GM19467 (cell line): Measurements from ENCODE around the gene KCTD12.

Source experiments
- ATAC-seq: cut with Tn5 transposase; IDR thresholded peaks from one replicate; pipeline ENCODE4 v1.9.1; 2021; ENCODE audit warnings: mild to moderate bottlenecking, moderate library complexity; ENCODE audit not compliant: unreplicated experiment

The KCTD12 gene

GRCh38 chr13:76888421-76888820 lies 2.2 kb upstream of the KCTD12 start:
- no peak for ATAC-seq

GRCh38 chr13:76887076-76887563 lies 915 bp upstream of the KCTD12 start:
- no peak for ATAC-seq

- no peak for ATAC-seq
These were observed 257 bp downstream of the KCTD12 start for GRCh38 chr13:76886005-76886291.

- ATAC-seq = peak; percentile 42
These were observed 801 bp downstream of the KCTD12 start for GRCh38 chr13:76885203-76886004.

GRCh38 chr13:76884907-76885202 lies 1.4 kb downstream of the KCTD12 start:
- no peak for ATAC-seq

GRCh38 chr13:76884186-76884906 lies 1.9 kb downstream of the KCTD12 start:
- no peak for ATAC-seq

- ATAC-seq = no peak
These were observed 3.0 kb downstream of the KCTD12 start for GRCh38 chr13:76883236-76883635.

- ATAC-seq = no peak
These were observed 3.8 kb downstream of the KCTD12 start for GRCh38 chr13:76882431-76882830.

GRCh38 chr13:76879883-76880270 lies 6.3 kb downstream of the KCTD12 start:
- ATAC-seq = no peak

- peak; percentile 96 for ATAC-seq
These were observed 6.9 kb downstream of the KCTD12 start for GRCh38 chr13:76879203-76879882.

- no peak for ATAC-seq
These were observed 8.2 kb downstream of the KCTD12 start for GRCh38 chr13:76878043-76878442.

- ATAC-seq = no peak
These were observed 10.9 kb downstream of the KCTD12 start for GRCh38 chr13:76875271-76875815.

- ATAC-seq = peak; percentile 51
These were observed 11.7 kb downstream of the KCTD12 start for GRCh38 chr13:76874479-76874878.

- no peak for ATAC-seq
These were observed 12.8 kb downstream of the KCTD12 start for GRCh38 chr13:76873445-76873844.

GRCh38 chr13:76872675-76873074 lies 13.5 kb downstream of the KCTD12 start:
- ATAC-seq = no peak

GRCh38 chr13:76871432-76871831 lies 14.8 kb downstream of the KCTD12 start:
- no peak for ATAC-seq

GRCh38 chr13:76868371-76868770 lies 17.8 kb downstream of the KCTD12 start:
- no peak for ATAC-seq

GRCh38 chr13:76865996-76866503 lies 20.2 kb downstream of the KCTD12 start:
- no peak for ATAC-seq

GRCh38 chr13:76865109-76865508 lies 21.1 kb downstream of the KCTD12 start:
- no peak for ATAC-seq

- no peak for ATAC-seq
These were observed 21.9 kb downstream of the KCTD12 start for GRCh38 chr13:76864259-76864658.

GRCh38 chr13:76863022-76863421 lies 23.2 kb downstream of the KCTD12 start:
- ATAC-seq = no peak
